Measurements from ENCODE around the gene TRIM13. TPM values are rescaled to one million over a fixed set of nuclear protein-coding genes. Genes with fewer than 3 reads are reported as not detected.
A peak's percentile ranks its signal among the peaks of the same experiment; 100 is the strongest.

TRIM13 gene
- total RNA-seq, 1 donor from 2014 or later = 58.3 TPM

DNA sequence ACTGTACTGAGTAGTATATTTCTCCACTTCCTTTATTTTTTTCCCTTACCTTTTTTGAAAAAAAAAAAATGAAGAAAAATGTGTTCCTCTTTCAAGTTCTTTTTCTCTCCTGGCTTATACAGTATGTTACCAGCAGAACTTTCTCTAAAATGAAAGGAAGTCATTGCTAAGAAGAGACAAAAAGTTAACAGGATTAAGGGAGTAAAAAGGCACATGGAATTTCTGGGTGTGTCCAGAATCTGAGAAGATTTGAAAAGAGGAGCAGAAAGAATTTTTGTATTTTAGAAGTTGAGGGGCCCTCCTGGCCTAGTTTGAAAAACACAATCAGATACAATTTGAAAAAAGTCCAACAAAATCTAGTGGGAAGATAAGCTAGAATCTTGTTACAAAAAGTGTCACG lies 21.0 kb upstream of the TRIM13 start:
- TF ChIP-seq, protein P1, sequence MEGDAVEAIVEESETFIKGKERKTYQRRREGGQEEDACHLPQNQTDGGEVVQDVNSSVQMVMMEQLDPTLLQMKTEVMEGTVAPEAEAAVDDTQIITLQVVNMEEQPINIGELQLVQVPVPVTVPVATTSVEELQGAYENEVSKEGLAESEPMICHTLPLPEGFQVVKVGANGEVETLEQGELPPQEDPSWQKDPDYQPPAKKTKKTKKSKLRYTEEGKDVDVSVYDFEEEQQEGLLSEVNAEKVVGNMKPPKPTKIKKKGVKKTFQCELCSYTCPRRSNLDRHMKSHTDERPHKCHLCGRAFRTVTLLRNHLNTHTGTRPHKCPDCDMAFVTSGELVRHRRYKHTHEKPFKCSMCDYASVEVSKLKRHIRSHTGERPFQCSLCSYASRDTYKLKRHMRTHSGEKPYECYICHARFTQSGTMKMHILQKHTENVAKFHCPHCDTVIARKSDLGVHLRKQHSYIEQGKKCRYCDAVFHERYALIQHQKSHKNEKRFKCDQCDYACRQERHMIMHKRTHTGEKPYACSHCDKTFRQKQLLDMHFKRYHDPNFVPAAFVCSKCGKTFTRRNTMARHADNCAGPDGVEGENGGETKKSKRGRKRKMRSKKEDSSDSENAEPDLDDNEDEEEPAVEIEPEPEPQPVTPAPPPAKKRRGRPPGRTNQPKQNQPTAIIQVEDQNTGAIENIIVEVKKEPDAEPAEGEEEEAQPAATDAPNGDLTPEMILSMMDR (IDR thresholded peaks at IDR 0.05) = no peak
- H3K36me3 ChIP-seq = no peaks in the 10 kb centered on the region
- H3K9ac ChIP-seq = no peak overlapping the region
- no peaks in the 10 kb centered on the region for H3F3A ChIP-seq (ENCODE audit: low read depth)
- H3K4me1 ChIP-seq = no peaks in the 10 kb centered on the region
- no peak for DNase-seq (ENCODE audit: low spot score)
- H4K20me1 ChIP-seq (ENCODE audit: low read depth) = no peaks in the 10 kb centered on the region
- Mint-ChIP-seq H3K4me1 (no peaks in the 10 kb centered on the region), H3K27ac (no peak overlapping the region), H3K27me3 (ENCODE audit: insufficient read depth, low read depth) (peaks cover 2% of the 10 kb centered on the region), H3K4me3 (no peak overlapping the region), H3K9me3 (no peaks in the 10 kb centered on the region), H3K36me3 (no peaks in the 10 kb centered on the region)
- no peak overlapping the region for H3K27ac ChIP-seq
- no peak overlapping the region for H3K4me2 ChIP-seq
- H3K9me3 ChIP-seq (ENCODE audit: low read depth) = no peaks in the 10 kb centered on the region
- no peak overlapping the region for H2AFZ ChIP-seq (replicated peaks)
- H3K27me3 ChIP-seq = no peaks in the 10 kb centered on the region
- H3K4me3 ChIP-seq = no peak overlapping the region
- no peaks in the 10 kb centered on the region for H3K79me2 ChIP-seq (ENCODE audit: low read depth)

DNA sequence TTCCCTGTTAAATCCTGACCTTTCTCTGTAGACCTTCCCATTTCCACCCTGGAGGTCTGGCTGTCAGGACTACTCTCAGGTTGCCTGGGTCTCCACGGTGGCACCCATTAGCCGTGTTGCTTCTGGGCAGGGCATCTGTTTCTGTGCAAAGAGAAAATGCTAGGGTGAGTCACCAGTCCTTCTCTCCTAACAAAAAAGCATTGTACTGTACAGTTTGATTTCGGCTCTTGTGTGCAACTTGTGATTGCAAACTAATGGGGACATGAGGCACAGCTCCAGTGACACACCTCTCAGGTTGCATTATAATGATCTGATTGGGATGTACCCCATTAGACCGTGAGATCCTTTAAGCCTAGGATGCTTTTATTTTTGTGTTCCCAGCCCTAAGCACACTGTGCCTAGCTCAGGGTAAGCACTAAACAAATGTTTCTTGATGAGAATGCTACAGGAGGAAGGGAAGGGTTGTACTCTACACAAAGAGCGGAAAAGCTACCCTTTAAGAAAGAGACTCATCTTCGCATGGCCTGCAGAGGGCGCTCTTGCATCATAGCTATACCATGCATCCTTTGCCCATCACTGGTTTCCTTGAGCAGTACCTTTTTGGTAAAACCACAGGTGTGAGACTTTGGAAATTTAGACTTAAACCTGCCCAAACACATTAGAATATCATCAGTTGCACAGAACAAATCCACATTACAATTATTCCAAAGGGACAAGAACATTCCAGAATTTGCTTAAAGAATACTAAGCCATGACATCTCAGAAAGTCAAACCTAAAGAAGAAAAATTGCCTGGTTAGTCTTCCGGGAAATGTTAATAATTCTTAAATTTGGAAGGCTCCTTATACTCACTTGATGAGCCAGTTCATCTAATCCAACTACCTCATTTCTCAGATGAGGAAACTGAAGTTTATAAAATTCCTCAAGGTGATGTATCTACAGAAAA lies 20.3 kb upstream of the TRIM13 start:
- Histone ChIP-seq H3K4me3 (no peak overlapping the region), H2AFZ (replicated peaks) (peak overlapping the region; percentile 82), H3F3A (ENCODE audit: low read depth) (no peaks in the 10 kb centered on the region), H3K4me2 (no peak overlapping the region), H3K36me3 (no peaks in the 10 kb centered on the region), H3K27ac (no peak overlapping the region), H3K9ac (no peak overlapping the region), H3K9me3 (ENCODE audit: low read depth) (no peaks in the 10 kb centered on the region), H3K27me3 (no peaks in the 10 kb centered on the region), H3K4me1 (no peaks in the 10 kb centered on the region), H3K79me2 (ENCODE audit: low read depth) (no peaks in the 10 kb centered on the region), H4K20me1 (ENCODE audit: low read depth) (no peaks in the 10 kb centered on the region)
- H3K27ac Mint-ChIP-seq = no peak overlapping the region
- no peaks in the 10 kb centered on the region for H3K36me3 Mint-ChIP-seq
- no peak overlapping the region for H3K4me3 Mint-ChIP-seq
- DNase-seq (ENCODE audit: low spot score) = peak; percentile 88
- no peaks in the 10 kb centered on the region for H3K9me3 Mint-ChIP-seq
- no peaks in the 10 kb centered on the region for H3K4me1 Mint-ChIP-seq
- TF ChIP-seq, protein P1 (IDR thresholded peaks at IDR 0.05) = peak; percentile 95
- TF ChIP-seq EZH2 (IDR thresholded peaks at IDR 0.05) = no peak
- peaks cover 2% of the 10 kb centered on the region for H3K27me3 Mint-ChIP-seq (ENCODE audit: insufficient read depth, low read depth)

- Histone ChIP-seq H3K27ac (no peak overlapping the region), H3K9ac (no peak overlapping the region), H3K4me3 (no peak overlapping the region), H4K20me1 (ENCODE audit: low read depth) (no peaks in the 10 kb centered on the region), H3K79me2 (ENCODE audit: low read depth) (no peaks in the 10 kb centered on the region), H3K4me2 (no peak overlapping the region), H3K9me3 (ENCODE audit: low read depth) (no peaks in the 10 kb centered on the region), H2AFZ (replicated peaks) (no peak overlapping the region), H3K4me1 (no peaks in the 10 kb centered on the region), H3F3A (ENCODE audit: low read depth) (no peaks in the 10 kb centered on the region), H3K27me3 (no peaks in the 10 kb centered on the region), H3K36me3 (no peaks in the 10 kb centered on the region)
- H3K36me3 Mint-ChIP-seq = no peaks in the 10 kb centered on the region
- no peaks in the 10 kb centered on the region for H3K4me1 Mint-ChIP-seq
- DNase-seq (ENCODE audit: low spot score) = no peak
- TF ChIP-seq, protein P1 (IDR thresholded peaks at IDR 0.05) = no peak
- TF ChIP-seq EZH2phosphoT487 (IDR thresholded peaks at IDR 0.05) (no peak), EZH2 (IDR thresholded peaks at IDR 0.05) (no peak)
- H3K4me3 Mint-ChIP-seq = no peak overlapping the region
- no peaks in the 10 kb centered on the region for H3K9me3 Mint-ChIP-seq
- H3K27ac Mint-ChIP-seq = no peak overlapping the region
- peaks cover 3% of the 10 kb centered on the region for H3K27me3 Mint-ChIP-seq (ENCODE audit: insufficient read depth, low read depth)
These were observed 18.9 kb upstream of the TRIM13 start for GRCh38 chr13:49977992-49978391.
